ENCODE data around the gene HEBP1. TPM values are rescaled to one million over a fixed set of nuclear protein-coding genes. Genes with fewer than 3 reads are reported as not detected.

Gene HEBP1
- total and polyA plus RNA-seq, 5 donors from 2014 or later: 12.1 to 26.3 (median 21.8) TPM

GRCh38 chr12:13022851-13023271 is 22.8 kb upstream of the HEBP1 start:
- Histone ChIP-seq H3K27me3 (ENCODE audit: control insufficient read depth, insufficient read depth, low read length) (peaks cover 17% of the 10 kb centered on the region), H3K27ac (ENCODE audit: insufficient read depth, low read length, poor library complexity, severe bottlenecking) (no peak overlapping the region), H3K36me3 (ENCODE audit: control insufficient read depth, insufficient read depth, low read length) (no peaks in the 10 kb centered on the region), H3K9me3 (ENCODE audit: control insufficient read depth in 2 of 2, low read length in 2 of 2) (no peaks in the 10 kb centered on the region), H3K4me1 (ENCODE audit: control insufficient read depth, insufficient read depth, low read length, poor library complexity, severe bottlenecking) (no peaks in the 10 kb centered on the region), H3K4me3 (ENCODE audit: low read depth, low read length) (no peak overlapping the region)
- DNase-seq: no peak
- Mint-ChIP-seq H3K36me3 (peaks cover 7% of the 10 kb centered on the region), H3K4me3 (no peak overlapping the region), H3K27me3 (peaks cover 55% of the 10 kb centered on the region), H3K4me1 (no peaks in the 10 kb centered on the region), H3K9me3 (peaks cover 0 to 2% (median 0%) of the 10 kb centered on the region in 7 donors), H3K27ac (peak overlapping the region in 1 of 3 donors; percentile 67)
- no peak for ATAC-seq (ENCODE audit: low read depth in 2 of 2)

GRCh38 chr12:13011098-13011497 is 11.0 kb upstream of the HEBP1 start:
- Mint-ChIP-seq H3K36me3 (no peaks in the 10 kb centered on the region), H3K4me3 (no peak overlapping the region), H3K9me3 (no peaks in the 10 kb centered on the region), H3K27ac (no peak overlapping the region), H3K27me3 (peaks cover 45% of the 10 kb centered on the region), H3K4me1 (no peaks in the 10 kb centered on the region)
- DNase-seq (no peak), ATAC-seq (ENCODE audit: low read depth in 2 of 2) (no peak)
- no peaks in the 10 kb centered on the region for H3K4me1 ChIP-seq (ENCODE audit: control insufficient read depth, insufficient read depth, low read length, poor library complexity, severe bottlenecking)
- no peak overlapping the region for H3K27ac ChIP-seq (ENCODE audit: insufficient read depth, low read length, poor library complexity, severe bottlenecking)
- no peak overlapping the region for H3K4me3 ChIP-seq (ENCODE audit: low read depth, low read length)
- no peaks in the 10 kb centered on the region for H3K36me3 ChIP-seq (ENCODE audit: control insufficient read depth, insufficient read depth, low read length)
- H3K27me3 ChIP-seq (ENCODE audit: control insufficient read depth, insufficient read depth, low read length): peaks cover 3% of the 10 kb centered on the region
- H3K9me3 ChIP-seq (ENCODE audit: control insufficient read depth in 2 of 2, low read length in 2 of 2): no peaks in the 10 kb centered on the region

- no peaks in the 10 kb centered on the region for H3K4me1 Mint-ChIP-seq
- Histone ChIP-seq H3K9me3 (ENCODE audit: control insufficient read depth in 2 of 2, low read length in 2 of 2) (no peaks in the 10 kb centered on the region), H3K27me3 (ENCODE audit: control insufficient read depth, insufficient read depth, low read length) (peaks cover 5% of the 10 kb centered on the region), H3K27ac (ENCODE audit: insufficient read depth, low read length, poor library complexity, severe bottlenecking) (no peak overlapping the region), H3K4me1 (ENCODE audit: control insufficient read depth, insufficient read depth, low read length, poor library complexity, severe bottlenecking) (no peaks in the 10 kb centered on the region), H3K36me3 (ENCODE audit: control insufficient read depth, insufficient read depth, low read length) (no peaks in the 10 kb centered on the region), H3K4me3 (ENCODE audit: low read depth, low read length) (no peak overlapping the region)
- no peak overlapping the region for H3K27ac Mint-ChIP-seq
- H3K27me3 Mint-ChIP-seq: peaks cover 32% of the 10 kb centered on the region
- H3K36me3 Mint-ChIP-seq: no peaks in the 10 kb centered on the region
- H3K9me3 Mint-ChIP-seq: no peaks in the 10 kb centered on the region
- H3K4me3 Mint-ChIP-seq: no peak overlapping the region
- DNase-seq: no peak
- ATAC-seq (ENCODE audit: low read depth in 2 of 2): no peak
Measured at GRCh38 chr12:13008741-13009380, 8.8 kb upstream of the HEBP1 start.

GRCh38 chr12:13007496-13008233 is 7.6 kb upstream of the HEBP1 start:
- Mint-ChIP-seq H3K27ac (no peak overlapping the region), H3K9me3 (no peaks in the 10 kb centered on the region), H3K36me3 (no peaks in the 10 kb centered on the region), H3K4me1 (peaks cover 0 to 4% (median 0%) of the 10 kb centered on the region in 4 donors), H3K4me3 (no peak overlapping the region), H3K27me3 (peaks cover 23% of the 10 kb centered on the region)
- ATAC-seq (ENCODE audit: low read depth in 2 of 2): no peak
- H3K4me3 ChIP-seq (ENCODE audit: low read depth, low read length): no peak overlapping the region
- no peaks in the 10 kb centered on the region for H3K36me3 ChIP-seq (ENCODE audit: control insufficient read depth, insufficient read depth, low read length)
- no peak overlapping the region for H3K27ac ChIP-seq (ENCODE audit: insufficient read depth, low read length, poor library complexity, severe bottlenecking)
- H3K9me3 ChIP-seq (ENCODE audit: control insufficient read depth in 2 of 2, low read length in 2 of 2): no peaks in the 10 kb centered on the region
- H3K27me3 ChIP-seq (ENCODE audit: control insufficient read depth, insufficient read depth, low read length): peaks cover 7% of the 10 kb centered on the region
- DNase-seq: no peak
- no peaks in the 10 kb centered on the region for H3K4me1 ChIP-seq (ENCODE audit: control insufficient read depth, insufficient read depth, low read length, poor library complexity, severe bottlenecking)

GRCh38 chr12:13005649-13006048 is 5.6 kb upstream of the HEBP1 start:
- ATAC-seq (ENCODE audit: low read depth in 2 of 2) (no peak), DNase-seq (no peak)
- Histone ChIP-seq H3K27me3 (ENCODE audit: control insufficient read depth, insufficient read depth, low read length) (peaks cover 5% of the 10 kb centered on the region), H3K4me1 (ENCODE audit: control insufficient read depth, insufficient read depth, low read length, poor library complexity, severe bottlenecking) (peaks cover 7% of the 10 kb centered on the region), H3K27ac (ENCODE audit: insufficient read depth, low read length, poor library complexity, severe bottlenecking) (no peak overlapping the region), H3K36me3 (ENCODE audit: control insufficient read depth, insufficient read depth, low read length) (no peaks in the 10 kb centered on the region), H3K4me3 (ENCODE audit: low read depth, low read length) (no peak overlapping the region), H3K9me3 (ENCODE audit: control insufficient read depth in 2 of 2, low read length in 2 of 2) (no peaks in the 10 kb centered on the region)
- Mint-ChIP-seq H3K36me3 (no peaks in the 10 kb centered on the region), H3K4me3 (peak overlapping the region in 2 of 4 donors; percentile 4 to 8), H3K27ac (no peak overlapping the region), H3K4me1 (peaks cover 0 to 13% (median 4%) of the 10 kb centered on the region in 4 donors), H3K27me3 (peaks cover 16% of the 10 kb centered on the region), H3K9me3 (peaks cover 0 to 1% (median 0%) of the 10 kb centered on the region in 7 donors)

- Mint-ChIP-seq H3K27me3 (peaks cover 16% of the 10 kb centered on the region), H3K27ac (no peak overlapping the region), H3K9me3 (peaks cover 0 to 1% (median 0%) of the 10 kb centered on the region in 7 donors), H3K36me3 (no peaks in the 10 kb centered on the region), H3K4me1 (peaks cover 0 to 14% (median 4%) of the 10 kb centered on the region in 4 donors), H3K4me3 (peak overlapping the region in 1 of 4 donors; percentile 85)
- H3K27ac ChIP-seq (ENCODE audit: insufficient read depth, low read length, poor library complexity, severe bottlenecking): no peak overlapping the region
- no peak for ATAC-seq (ENCODE audit: low read depth in 2 of 2)
- no peaks in the 10 kb centered on the region for H3K36me3 ChIP-seq (ENCODE audit: control insufficient read depth, insufficient read depth, low read length)
- DNase-seq: no peak
- no peaks in the 10 kb centered on the region for H3K9me3 ChIP-seq (ENCODE audit: control insufficient read depth in 2 of 2, low read length in 2 of 2)
- H3K4me1 ChIP-seq (ENCODE audit: control insufficient read depth, insufficient read depth, low read length, poor library complexity, severe bottlenecking): peaks cover 11% of the 10 kb centered on the region
- H3K27me3 ChIP-seq (ENCODE audit: control insufficient read depth, insufficient read depth, low read length): peaks cover 5% of the 10 kb centered on the region
- no peak overlapping the region for H3K4me3 ChIP-seq (ENCODE audit: low read depth, low read length)
Measured at GRCh38 chr12:13004986-13005385, 4.9 kb upstream of the HEBP1 start.

- H3K9me3 ChIP-seq (ENCODE audit: control insufficient read depth in 2 of 2, low read length in 2 of 2): no peaks in the 10 kb centered on the region
- H3K9me3 Mint-ChIP-seq: peaks cover 0 to 1% (median 0%) of the 10 kb centered on the region in 7 donors
- peaks cover 17% of the 10 kb centered on the region for H3K4me1 ChIP-seq (ENCODE audit: control insufficient read depth, insufficient read depth, low read length, poor library complexity, severe bottlenecking)
- H3K4me3 Mint-ChIP-seq: peak overlapping the region in 3 of 4 donors; percentile 11 to 85 (median 40)
- H3K27ac ChIP-seq (ENCODE audit: insufficient read depth, low read length, poor library complexity, severe bottlenecking): no peak overlapping the region
- peaks cover 5% of the 10 kb centered on the region for H3K27me3 ChIP-seq (ENCODE audit: control insufficient read depth, insufficient read depth, low read length)
- DNase-seq (no peak), ATAC-seq (ENCODE audit: low read depth in 2 of 2) (no peak)
- H3K4me3 ChIP-seq (ENCODE audit: low read depth, low read length): no peak overlapping the region
- peaks cover 0 to 19% (median 5%) of the 10 kb centered on the region in 4 donors for H3K4me1 Mint-ChIP-seq
- peaks cover 13% of the 10 kb centered on the region for H3K27me3 Mint-ChIP-seq
- no peaks in the 10 kb centered on the region for H3K36me3 ChIP-seq (ENCODE audit: control insufficient read depth, insufficient read depth, low read length)
- H3K36me3 Mint-ChIP-seq: no peaks in the 10 kb centered on the region
- no peak overlapping the region for H3K27ac Mint-ChIP-seq
Measured at GRCh38 chr12:13004361-13004760, 4.3 kb upstream of the HEBP1 start.
